IPS DF 19.7 (cell line): ENCODE results near the gene SOAT2.
"Not testable (repeated sequence)": the region's sequence is repeated elsewhere in the genome, so short reads cannot be mapped to it uniquely, and the experiment has no call there.

Source experiments
- DNase-seq: peaks from one replicate; pipeline ENCODE4 v3.0.0-alpha.2; 2013; ENCODE audit warnings: low read depth, low spot score

SOAT2 gene

GRCh38 chr12:53101931-53102781 is 1.1 kb upstream of the SOAT2 start:
- DNase-seq = no peak

GRCh38 chr12:53103860-53104305 is 597 bp downstream of the SOAT2 start:
- no peak for DNase-seq

GRCh38 chr12:53105256-53105655 is 2.0 kb downstream of the SOAT2 start:
- no peak for DNase-seq

- no peak for DNase-seq
Measured at GRCh38 chr12:53105712-53106439, 2.6 kb downstream of the SOAT2 start.

GRCh38 chr12:53107122-53107521 is 3.8 kb downstream of the SOAT2 start:
- no peak for DNase-seq

GRCh38 chr12:53112431-53112830 is 9.1 kb downstream of the SOAT2 start:
- not testable (repeated sequence) for DNase-seq

GRCh38 chr12:53113136-53113705 is 9.9 kb downstream of the SOAT2 start:
- no peak for DNase-seq

GRCh38 chr12:53113951-53114350 is 10.7 kb downstream of the SOAT2 start:
- DNase-seq = no peak

- peak; percentile 56 for DNase-seq
Measured at GRCh38 chr12:53115112-53115890, 12.0 kb downstream of the SOAT2 start.

- DNase-seq = no peak
Measured at GRCh38 chr12:53115891-53116648, 12.8 kb downstream of the SOAT2 start.

- no peak for DNase-seq
Measured at GRCh38 chr12:53118751-53119300, 15.5 kb downstream of the SOAT2 start.

- DNase-seq = no peak
Measured at GRCh38 chr12:53120685-53121525, 17.6 kb downstream of the SOAT2 start.

- DNase-seq = no peak
Measured at GRCh38 chr12:53122961-53123468, 19.7 kb downstream of the SOAT2 start.

GRCh38 chr12:53123578-53124351 is 20.5 kb downstream of the SOAT2 start:
- no peak for DNase-seq

- no peak for DNase-seq
Measured at GRCh38 chr12:53124352-53124723, 21.1 kb downstream of the SOAT2 start.

GRCh38 chr12:53127169-53127568 is 23.9 kb downstream of the SOAT2 start:
- no peak for DNase-seq

- DNase-seq = no peak
Measured at GRCh38 chr12:53128780-53129569, 25.7 kb downstream of the SOAT2 start.

- DNase-seq = no peak
Measured at GRCh38 chr12:53131844-53132243, 28.6 kb downstream of the SOAT2 start.
